K562 (cell line): ENCODE results near the gene MYO1A. TPM values are rescaled to one million over a fixed set of nuclear protein-coding genes. Genes with fewer than 3 reads are reported as not detected.

Experiments used
- CHD1 ChIP-seq: fragments of 200-600 bp; sonication (generic); IDR thresholded peaks from one replicate; pipeline ENCODE4 v1.6.1; 2012; ENCODE audit warnings: mild to moderate bottlenecking, moderate library complexity, low read length, inconsistent platforms
- DDX20 ChIP-seq: fragments of 450-650 bp; IDR thresholded peaks from 2 replicates; pipeline ENCODE4 v1.6.1; 2016; ENCODE audit warnings: missing genetic modification characterization, low read depth, mild to moderate bottlenecking, missing compliant biosample characterization, moderate library complexity
- DEAF1 ChIP-seq: fragments of 450-650 bp; formaldehyde crosslinking; IDR thresholded peaks from 2 replicates; pipeline ENCODE4 v1.4.0; 2020; ENCODE audit warnings: mild to moderate bottlenecking, moderate library complexity
- POLR3A ChIP-seq: IDR thresholded peaks from 2 replicates; pipeline ENCODE4 v1.6.1; 2011; ENCODE audit warnings: borderline replicate concordance, mild to moderate bottlenecking, moderate library complexity; ENCODE audit not compliant: insufficient read length, insufficient read depth; ENCODE audit errors: extremely low read depth
- RREB1 ChIP-seq: fragments of 250-450 bp; sonication (Bioruptor Pico); IDR thresholded peaks from 2 replicates; pipeline ENCODE4 v1.4.0; 2020
- TEAD1 ChIP-seq, 2 experiments: fragments of 450-650 bp in 1 of 2; sonication (generic) in 1 of 2; formaldehyde crosslinking; IDR thresholded peaks; 2 replicates each; pipeline versions ENCODE4 v1.4.0 to v1.8.0; 2020 to 2022; ENCODE audit warnings: mild to moderate bottlenecking in 2 of 2, missing genetic modification reagents in 1 of 2
- polyA plus RNA-seq, 8 experiments: library from polyadenylated mRNA; depleted of rRNA in 4 of 8; stranded (reverse) in 5 of 8; unstranded in 3 of 8; fragments of >200 nt; fragmentation: Nextera tagmentation in 2 of 8; fragmentation: Illumina TruSeq in 1 of 8; extraction: Ambion mirVana in 2 of 8; extraction: Trizol in 1 of 8; gene quantifications; 2 replicates each; pipeline versions ENCODE4 v1.2.1 to v1.2.3, GENCODE V29; 2011 to 2014; ENCODE audit warnings: inconsistent platforms in 1 of 8, missing spikeins in 1 of 8
- total RNA-seq, 7 experiments: library from RNA; depleted of rRNA in 6 of 7; stranded (reverse); fragments of >200 nt in 6 of 7; fragmentation: Illumina TruSeq in 2 of 7; extraction: Trizol in 2 of 7; gene quantifications; 2 replicates each; pipeline versions ENCODE4 v1.2.1 to v1.2.3, GENCODE V29; 2011 to 2021; ENCODE audit warnings: low replicate concordance in 1 of 7
- TF ChIP-seq, protein P1 (sequence below): fragments of 450-650 bp; formaldehyde crosslinking; IDR thresholded peaks from 2 replicates; pipeline ENCODE4 v1.4.0; 2020; ENCODE audit warnings: mild to moderate bottlenecking
- TF ChIP-seq, protein P2 (sequence below), 2 experiments: fragments of 450-650 bp in 1 of 2; IDR thresholded peaks; 2 replicates each; pipeline ENCODE4 v1.6.1; 2011 to 2017; ENCODE audit warnings: low read depth in 2 of 2, antibody characterized with exemption in 1 of 2, borderline replicate concordance in 1 of 2, low read length in 1 of 2, mild to moderate bottlenecking in 1 of 2, mixed read lengths in 1 of 2; ENCODE audit not compliant: control insufficient read depth in 1 of 2
- TF ChIP-seq, protein P3 (sequence below): fragments of 450-650 bp; formaldehyde crosslinking; IDR thresholded peaks from 2 replicates; pipeline ENCODE4 v1.4.0; 2020; ENCODE audit warnings: mild to moderate bottlenecking, mixed read lengths

The MYO1A gene
- total and polyA plus RNA-seq, 9 of the 15 experiments (the other 6 are each of a cell fraction or from before 2014, with no cell fraction given): 0.03 to 0.29 (median 0.14) TPM; not detected in 2

GRCh38 chr12:57089271-57090245 lies 39.6 kb upstream of the MYO1A start (continued):
- TF ChIP-seq RREB1 (CRISPR knock-in tag): no peak
- TF ChIP-seq, protein P1, sequence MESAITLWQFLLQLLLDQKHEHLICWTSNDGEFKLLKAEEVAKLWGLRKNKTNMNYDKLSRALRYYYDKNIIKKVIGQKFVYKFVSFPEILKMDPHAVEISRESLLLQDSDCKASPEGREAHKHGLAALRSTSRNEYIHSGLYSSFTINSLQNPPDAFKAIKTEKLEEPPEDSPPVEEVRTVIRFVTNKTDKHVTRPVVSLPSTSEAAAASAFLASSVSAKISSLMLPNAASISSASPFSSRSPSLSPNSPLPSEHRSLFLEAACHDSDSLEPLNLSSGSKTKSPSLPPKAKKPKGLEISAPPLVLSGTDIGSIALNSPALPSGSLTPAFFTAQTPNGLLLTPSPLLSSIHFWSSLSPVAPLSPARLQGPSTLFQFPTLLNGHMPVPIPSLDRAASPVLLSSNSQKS (CRISPR knock-in tag): no peak
- TF ChIP-seq, protein P2, sequence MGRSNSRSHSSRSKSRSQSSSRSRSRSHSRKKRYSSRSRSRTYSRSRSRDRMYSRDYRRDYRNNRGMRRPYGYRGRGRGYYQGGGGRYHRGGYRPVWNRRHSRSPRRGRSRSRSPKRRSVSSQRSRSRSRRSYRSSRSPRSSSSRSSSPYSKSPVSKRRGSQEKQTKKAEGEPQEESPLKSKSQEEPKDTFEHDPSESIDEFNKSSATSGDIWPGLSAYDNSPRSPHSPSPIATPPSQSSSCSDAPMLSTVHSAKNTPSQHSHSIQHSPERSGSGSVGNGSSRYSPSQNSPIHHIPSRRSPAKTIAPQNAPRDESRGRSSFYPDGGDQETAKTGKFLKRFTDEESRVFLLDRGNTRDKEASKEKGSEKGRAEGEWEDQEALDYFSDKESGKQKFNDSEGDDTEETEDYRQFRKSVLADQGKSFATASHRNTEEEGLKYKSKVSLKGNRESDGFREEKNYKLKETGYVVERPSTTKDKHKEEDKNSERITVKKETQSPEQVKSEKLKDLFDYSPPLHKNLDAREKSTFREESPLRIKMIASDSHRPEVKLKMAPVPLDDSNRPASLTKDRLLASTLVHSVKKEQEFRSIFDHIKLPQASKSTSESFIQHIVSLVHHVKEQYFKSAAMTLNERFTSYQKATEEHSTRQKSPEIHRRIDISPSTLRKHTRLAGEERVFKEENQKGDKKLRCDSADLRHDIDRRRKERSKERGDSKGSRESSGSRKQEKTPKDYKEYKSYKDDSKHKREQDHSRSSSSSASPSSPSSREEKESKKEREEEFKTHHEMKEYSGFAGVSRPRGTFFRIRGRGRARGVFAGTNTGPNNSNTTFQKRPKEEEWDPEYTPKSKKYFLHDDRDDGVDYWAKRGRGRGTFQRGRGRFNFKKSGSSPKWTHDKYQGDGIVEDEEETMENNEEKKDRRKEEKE (IDR thresholded peaks at IDR 0.05; ENCODE audit: borderline replicate concordance in 1 of 2, control insufficient read depth in 1 of 2, low read depth in 2 of 2, low read length in 1 of 2): no peak
- no peak for TF ChIP-seq DDX20 (tag)
- TF ChIP-seq DEAF1 (CRISPR knock-in tag): no peak
- TF ChIP-seq CHD1: peak; percentile 23
- no peak for TF ChIP-seq TEAD1 (CRISPR knock-in tag; IDR thresholded peaks at IDR 0.05)
- no peak for TF ChIP-seq POLR3A
- TF ChIP-seq, protein P3, sequence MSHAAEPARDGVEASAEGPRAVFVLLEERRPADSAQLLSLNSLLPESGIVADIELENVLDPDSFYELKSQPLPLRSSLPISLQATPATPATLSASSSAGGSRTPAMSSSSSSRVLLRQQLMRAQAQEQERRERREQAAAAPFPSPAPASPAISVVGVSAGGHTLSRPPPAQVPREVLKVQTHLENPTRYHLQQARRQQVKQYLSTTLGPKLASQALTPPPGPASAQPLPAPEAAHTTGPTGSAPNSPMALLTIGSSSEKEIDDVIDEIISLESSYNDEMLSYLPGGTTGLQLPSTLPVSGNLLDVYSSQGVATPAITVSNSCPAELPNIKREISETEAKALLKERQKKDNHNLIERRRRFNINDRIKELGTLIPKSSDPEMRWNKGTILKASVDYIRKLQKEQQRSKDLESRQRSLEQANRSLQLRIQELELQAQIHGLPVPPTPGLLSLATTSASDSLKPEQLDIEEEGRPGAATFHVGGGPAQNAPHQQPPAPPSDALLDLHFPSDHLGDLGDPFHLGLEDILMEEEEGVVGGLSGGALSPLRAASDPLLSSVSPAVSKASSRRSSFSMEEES (CRISPR knock-in tag): no peak
